HG03066 (cell line): ENCODE results near the gene MRPS9.

Experiments used
- ATAC-seq: cut with Tn5 transposase; IDR thresholded peaks from one replicate; pipeline ENCODE4 v1.9.1; 2021; ENCODE audit warnings: low read depth; ENCODE audit not compliant: unreplicated experiment

MRPS9 gene

GRCh38 chr2:105116348-105116747, 78.5 kb downstream of the MRPS9 start:
- ATAC-seq: no peak

GRCh38 chr2:105117565-105117964, 79.7 kb downstream of the MRPS9 start:
- no peak for ATAC-seq

GRCh38 chr2:105118960-105119359, 81.1 kb downstream of the MRPS9 start:
- ATAC-seq: peak; percentile 57

- no peak for ATAC-seq
These were observed 83.6 kb downstream of the MRPS9 start for GRCh38 chr2:105121434-105121833.

- no peak for ATAC-seq
These were observed 87.6 kb downstream of the MRPS9 start for GRCh38 chr2:105125428-105125827.

GRCh38 chr2:105125920-105126319, 88.1 kb downstream of the MRPS9 start:
- ATAC-seq: no peak

- no peak for ATAC-seq
These were observed 88.5 kb downstream of the MRPS9 start for GRCh38 chr2:105126336-105126735.

- ATAC-seq: no peak
These were observed 89.5 kb downstream of the MRPS9 start for GRCh38 chr2:105127289-105127915.

- ATAC-seq: peak; percentile 98
These were observed 91.9 kb downstream of the MRPS9 start for GRCh38 chr2:105129722-105130232.

GRCh38 chr2:105130546-105130945, 92.7 kb downstream of the MRPS9 start:
- no peak for ATAC-seq

GRCh38 chr2:105134081-105134480, 96.2 kb downstream of the MRPS9 start:
- no peak for ATAC-seq

- ATAC-seq: no peak
These were observed 97.6 kb downstream of the MRPS9 start for GRCh38 chr2:105135436-105135835.

GRCh38 chr2:105136394-105136793, 98.5 kb downstream of the MRPS9 start:
- no peak for ATAC-seq

- ATAC-seq: no peak
These were observed 100.8 kb downstream of the MRPS9 start for GRCh38 chr2:105138643-105139042.

GRCh38 chr2:105139556-105140239, 101.8 kb downstream of the MRPS9 start:
- ATAC-seq: no peak

GRCh38 chr2:105140240-105140568, 102.3 kb downstream of the MRPS9 start:
- ATAC-seq: no peak

- ATAC-seq: no peak
These were observed 103.3 kb downstream of the MRPS9 start for GRCh38 chr2:105141099-105141614.

GRCh38 chr2:105142239-105142638, 104.4 kb downstream of the MRPS9 start:
- no peak for ATAC-seq

- no peak for ATAC-seq
These were observed 105.2 kb downstream of the MRPS9 start for GRCh38 chr2:105143094-105143466.

- ATAC-seq: no peak
These were observed 105.7 kb downstream of the MRPS9 start for GRCh38 chr2:105143467-105144151.

- ATAC-seq: no peak
These were observed 106.5 kb downstream of the MRPS9 start for GRCh38 chr2:105144152-105144940.
